Measurements from ENCODE around the gene FOXC2.

- TF ChIP-seq HDGF (IDR thresholded peaks at IDR 0.05; ENCODE audit: borderline replicate concordance) (no peak), SP1 (IDR thresholded peaks at IDR 0.05) (no peak), FOXM1 (IDR thresholded peaks at IDR 0.05; ENCODE audit: borderline replicate concordance) (no peak), ZNF384 (IDR thresholded peaks at IDR 0.05) (no peak)
Observed at GRCh38 chr16:86584071-86584685, 17.5 kb downstream of the FOXC2 start.

Data from HEK293T (cell line).